HepG2 (cell line): ENCODE results near the gene ZFHX3. TPM values are rescaled to one million over a fixed set of nuclear protein-coding genes. Genes with fewer than 3 reads are reported as not detected.

ENCODE experiments used
- ATAC-seq: fragments of 200-7000 bp; cut with Tn5 transposase; 3 replicates; pipeline ENCODE4 v1.9.1; 2020; ENCODE audit warnings: mild to moderate bottlenecking, moderate library complexity
- BruUV-seq: library from RNA; stranded (reverse); fragments of 400-500 nt; replicated peaks from 2 replicates; lab custom pipeline; 2021; lab: Mats Ljungman, UMichigan
- CTCF ChIA-PET: fragments of 300-600 bp; formaldehyde crosslinking; extraction: SDS; loops from one replicate; lab custom pipeline; 2021; ENCODE audit warnings: low total read pairs, inconsistent platforms, low intra/inter-chr PET ratio; lab: Yijun Ruan, JAX
- POLR2A ChIA-PET: fragments of 350-600 bp; sonication (Branson Sonifier 250); formaldehyde crosslinking; loops from one replicate; lab custom pipeline; 2020; ENCODE audit warnings: antibody characterized with exemption, inconsistent platforms; lab: Yijun Ruan, JAX
- DNase-seq: peaks from one replicate; pipeline ENCODE4 v3.0.0-alpha.2; 2015; ENCODE audit warnings: low spot score
- FAIRE-seq: peaks from 3 replicates; lab custom pipeline; 2011; peaks lifted over from hg19 to GRCh38; lab: Jason Lieb, UNC
- H2AFZ ChIP-seq: one replicate; pipeline ENCODE4 v1.6.1; 2011; ENCODE audit warnings: low read length, inconsistent platforms
- H3K27ac ChIP-seq: fragments of 300-600 bp; 3 replicates; pipeline ENCODE4 v1.8.0; 2011; ENCODE audit warnings: mixed run types, mild to moderate bottlenecking, mixed read lengths, low read length, inconsistent platforms; ENCODE audit not compliant: insufficient read depth; ENCODE audit errors: extremely low read length
- H3K27me3 ChIP-seq, 2 experiments: fragments of 200-600 bp in 1 of 2; 2 replicates in 1 of 2; 3 replicates in 1 of 2; pipeline versions ENCODE4 v1.6.0 to v1.8.0; 2011; ENCODE audit warnings: low read length in 2 of 2, mild to moderate bottlenecking in 2 of 2, moderate library complexity in 2 of 2, inconsistent platforms in 1 of 2; ENCODE audit not compliant: insufficient read depth in 2 of 2, control insufficient read depth in 1 of 2
- H3K36me3 ChIP-seq, 2 experiments: fragments of 200-600 bp in 1 of 2; replicated peaks in 1 of 2; 2 replicates in 1 of 2; 3 replicates in 1 of 2; pipeline versions ENCODE4 v1.5.1 to v1.8.0; 2011; ENCODE audit warnings: low read length in 2 of 2, inconsistent platforms in 1 of 2; ENCODE audit not compliant: insufficient read depth in 2 of 2, control insufficient read depth in 1 of 2
- H3K4me1 ChIP-seq: 2 replicates; pipeline ENCODE4 v1.5.1; 2012; ENCODE audit warnings: low read length, inconsistent platforms; ENCODE audit not compliant: insufficient read depth
- H3K4me2 ChIP-seq: 2 replicates; pipeline ENCODE4 v1.6.0; 2011; ENCODE audit warnings: low read depth, low read length, inconsistent platforms
- H3K4me3 ChIP-seq, 3 experiments: fragments of 200-600 bp in 1 of 3; sonication (generic), shearing (Covaris generic) in 1 of 3; replicated peaks in 1 of 3; 2 replicates each; pipeline ENCODE4 v1.5.1; 2011 to 2016; ENCODE audit warnings: low read length in 3 of 3, inconsistent platforms in 2 of 3, low read depth in 2 of 3, mild to moderate bottlenecking in 2 of 3, control low read depth in 1 of 3, mixed read lengths in 1 of 3; ENCODE audit not compliant: insufficient read depth in 1 of 3
- H3K79me2 ChIP-seq: one replicate; pipeline ENCODE4 v1.6.1; 2011; ENCODE audit warnings: low read length, inconsistent platforms; ENCODE audit not compliant: insufficient read depth
- H3K9ac ChIP-seq: 2 replicates; pipeline ENCODE4 v1.6.0; 2011; ENCODE audit warnings: mild to moderate bottlenecking, low read depth, low read length, inconsistent platforms; ENCODE audit not compliant: insufficient read depth
- H3K9me3 ChIP-seq: 2 replicates; pipeline ENCODE4 v1.5.1; 2012; ENCODE audit warnings: mild to moderate bottlenecking, low read length
- H4K20me1 ChIP-seq: 2 replicates; pipeline ENCODE4 v1.6.0; 2011; ENCODE audit warnings: inconsistent platforms, mild to moderate bottlenecking, low read length, moderate library complexity; ENCODE audit not compliant: insufficient read depth
- HNF4A ChIP-seq: sonication (generic); formaldehyde crosslinking; IDR thresholded peaks from 2 replicates; pipeline ENCODE4 v1.4.0; 2020; ENCODE audit warnings: missing genetic modification reagents
- HNF4G ChIP-seq, 2 experiments: sonication (generic) in 1 of 2; formaldehyde crosslinking in 1 of 2; IDR thresholded peaks; 2 replicates each; pipeline versions ENCODE4 v1.4.0 to v1.6.1; 2011 to 2020; ENCODE audit warnings: borderline replicate concordance in 2 of 2, low read depth in 2 of 2, mild to moderate bottlenecking in 2 of 2, low read length in 1 of 2, missing genetic modification reagents in 1 of 2, moderate library complexity in 1 of 2
- IRX3 ChIP-seq: sonication (generic); formaldehyde crosslinking; IDR thresholded peaks from 2 replicates; pipeline ENCODE4 v1.8.1; 2023; ENCODE audit warnings: mild to moderate bottlenecking, low read depth, missing genetic modification reagents, borderline replicate concordance
- KDM3A ChIP-seq: IDR thresholded peaks from 2 replicates; pipeline ENCODE4 v1.6.1; 2018; ENCODE audit warnings: low read depth, missing compliant biosample characterization
- NR2C2 ChIP-seq: sonication (generic); formaldehyde crosslinking; IDR thresholded peaks from 2 replicates; pipeline ENCODE4 v1.4.0; 2020; ENCODE audit warnings: missing genetic modification reagents, mild to moderate bottlenecking, moderate library complexity, borderline replicate concordance
- RBM22 ChIP-seq: fragments of 200-400 bp; formaldehyde crosslinking; optimal IDR thresholded peaks from 2 replicates; pipeline ENCODE3; 2017; ENCODE audit warnings: mild to moderate bottlenecking, low read length, moderate library complexity
- SOX6 ChIP-seq, 2 experiments: fragments of 450-650 bp in 1 of 2; sonication (generic) in 1 of 2; formaldehyde crosslinking in 1 of 2; IDR thresholded peaks; 2 replicates each; pipeline versions ENCODE4 v1.4.0 to v1.6.1; 2017 to 2020; ENCODE audit warnings: antibody characterized with exemption in 1 of 2, mild to moderate bottlenecking in 1 of 2, missing genetic modification reagents in 1 of 2
- TOPORS ChIP-seq: sonication (generic); formaldehyde crosslinking; IDR thresholded peaks from 2 replicates; pipeline ENCODE4 v1.8.0; 2023; ENCODE audit warnings: mild to moderate bottlenecking, missing genetic modification reagents
- U2AF1 ChIP-seq: fragments of 200-400 bp; formaldehyde crosslinking; optimal IDR thresholded peaks from 2 replicates; pipeline ENCODE3; 2017; ENCODE audit warnings: mild to moderate bottlenecking, low read depth, low read length
- ZEB1 ChIP-seq: IDR thresholded peaks from 2 replicates; pipeline ENCODE4 v1.6.1; 2012; ENCODE audit warnings: mild to moderate bottlenecking, low read depth, inconsistent platforms; ENCODE audit not compliant: insufficient replicate concordance
- ZNF343 ChIP-seq: sonication (generic); formaldehyde crosslinking; IDR thresholded peaks from 2 replicates; pipeline ENCODE4 v1.4.0; 2020; ENCODE audit warnings: mild to moderate bottlenecking, missing genetic modification reagents
- ZNF546 ChIP-seq: sonication (generic); formaldehyde crosslinking; conservative IDR thresholded peaks from 2 replicates; pipeline ENCODE4 v1.8.1; 2023; ENCODE audit warnings: mild to moderate bottlenecking, missing genetic modification reagents
- ZNF879 ChIP-seq: sonication (generic); formaldehyde crosslinking; IDR thresholded peaks from 2 replicates; pipeline ENCODE4 v1.8.1; 2023; ENCODE audit warnings: missing genetic modification reagents
- WGBS: methylation state at CpG from one replicate; pipeline ENCODE4 v1.1.6; 2017; ENCODE audit warnings: low lambda C conversion rate; 5-methylcytosine and 5-hydroxymethylcytosine counted together
- in situ Hi-C: cut with HindIII; loops from 2 replicates; pipeline ENCODE4 v1.10.0; 2017; ENCODE audit warnings: low pct_unique_long_range_greater_than_20kb; ENCODE audit not compliant: extremely low pct_ligation_motif_present
- intact Hi-C: fragments of 100-400 bp; cut with micrococcal nuclease; formaldehyde crosslinking; loops from one replicate; pipeline ENCODE4 v1.10.0; 2022; ENCODE audit not compliant: unreplicated experiment
- polyA plus RNA-seq, 8 experiments: library from polyadenylated mRNA; depleted of rRNA in 3 of 8; stranded (reverse) in 7 of 8; unstranded in 1 of 8; fragments of >200 nt; fragmentation: Illumina TruSeq in 4 of 8; extraction: Trizol in 4 of 8; gene quantifications; 2 replicates each; pipeline versions ENCODE4 v1.2.1 to v1.2.3, GENCODE V29; 2011 to 2016; ENCODE audit warnings: low read depth in 4 of 8, missing spikeins in 1 of 8, mixed read lengths in 1 of 8; ENCODE audit not compliant: insufficient read depth in 1 of 8
- total RNA-seq, 5 experiments: library from RNA; depleted of rRNA; stranded (reverse); fragments of >200 nt; fragmentation: Illumina TruSeq; extraction: Trizol; gene quantifications; 2 replicates each; pipeline ENCODE4 v1.2.3, GENCODE V29; 2016; ENCODE audit warnings: low read depth in 1 of 5
- TF ChIP-seq, protein P1 (sequence below): sonication (generic); formaldehyde crosslinking; IDR thresholded peaks from 2 replicates; pipeline ENCODE4 v1.4.0; 2020; ENCODE audit warnings: missing genetic modification reagents, borderline replicate concordance
- TF ChIP-seq, protein P2 (sequence below): IDR thresholded peaks from 2 replicates; pipeline ENCODE4 v1.6.1; 2012; ENCODE audit warnings: low read depth, low read length, improper control_type of control experiment
- TF ChIP-seq, protein P3 (sequence below): IDR thresholded peaks from 2 replicates; pipeline ENCODE4 v1.6.1; 2012; ENCODE audit warnings: inconsistent platforms

ZFHX3 gene
- total and polyA plus RNA-seq, 2 of the 13 experiments (the other 11 are each of a cell fraction or from before 2014, with no cell fraction given): 5.0 to 6.0 TPM

DNA sequence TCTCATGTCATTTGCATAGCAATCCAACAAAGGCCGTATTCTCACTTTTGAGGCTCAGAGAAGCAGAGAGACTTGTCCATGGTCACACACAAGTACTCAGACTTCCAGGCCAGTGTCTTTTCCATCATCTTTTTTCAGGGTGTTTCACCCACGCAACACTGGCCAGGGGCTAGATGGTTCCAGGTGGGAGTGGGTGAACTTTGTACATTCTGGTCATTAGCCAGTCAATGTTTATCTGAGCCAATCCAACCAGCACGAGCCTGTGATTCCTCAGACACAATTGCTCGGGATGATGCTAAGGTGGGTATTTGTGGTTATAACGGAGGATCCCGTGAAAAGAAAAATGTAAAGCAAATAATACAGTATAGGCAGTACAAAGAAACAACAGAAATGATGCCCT, 56.3 kb downstream of the ZFHX3 start:
- Histone ChIP-seq H4K20me1 (peaks cover 34% of the 10 kb centered on the region; the same call in 1 of the 2 replicates), H3K36me3 (peaks cover under 1 to 1% of the 10 kb centered on the region in 2 experiments; a peak in 2 of 5 replicates), H3K9ac (no peak overlapping the region), H3K4me2 (no peak overlapping the region), H2AFZ (no peak overlapping the region), H3K4me1 (peaks cover 84% of the 10 kb centered on the region), H3K27ac (no peak overlapping the region), H3K27me3 (no peaks in the 10 kb centered on the region), H3K4me3 (no peak overlapping the region), H3K79me2 (peaks cover 93% of the 10 kb centered on the region), H3K9me3 (no peaks in the 10 kb centered on the region)
- DNase-seq (no peak), ATAC-seq (no peak), FAIRE-seq (no peak)
- POLR2A ChIA-PET: no interaction called here
- BruUV-seq: no TSS peak
- in situ Hi-C loops: no loop called here
- TF ChIP-seq HNF4A (CRISPR knock-in tag) (peak; percentile 45), ZEB1 (no peak), ZNF343 (CRISPR knock-in tag) (no peak), HNF4G (IDR thresholded peaks at IDR 0.05; ENCODE audit: borderline replicate concordance, low read depth, low read length) (0 out of 2 replicates have a peak, but pooled peaks have one; percentile 10), HNF4G (CRISPR knock-in tag; IDR thresholded peaks at IDR 0.05; ENCODE audit: borderline replicate concordance, low read depth) (no peak), SOX6 (IDR thresholded peaks at IDR 0.05) (no peak), SOX6 (CRISPR knock-in tag; IDR thresholded peaks at IDR 0.05) (no peak), NR2C2 (CRISPR knock-in tag) (no peak)
- CTCF ChIA-PET: no interaction called here
- WGBS: 81% methylated on average over 6 of the region's 6 CpGs
- intact Hi-C loops: no loop called here

DNA sequence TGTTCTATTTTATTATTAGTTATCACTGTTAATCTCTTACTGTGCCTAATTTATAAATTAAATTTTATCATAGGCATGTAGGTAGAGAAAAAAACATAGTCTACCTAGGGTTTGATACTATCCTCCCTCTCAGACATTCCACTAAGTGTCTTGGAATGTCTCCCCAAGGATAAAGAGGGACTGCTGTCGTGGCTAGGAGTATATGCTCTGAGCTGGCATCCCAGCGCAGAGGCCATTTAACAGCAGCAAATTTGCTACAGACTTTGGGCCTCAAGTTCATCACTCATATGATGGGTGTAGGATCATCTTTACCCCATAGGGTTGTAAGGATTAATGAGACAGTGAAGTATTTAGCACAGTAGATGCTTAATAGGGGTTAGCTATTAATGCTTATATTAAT, 56.7 kb downstream of the ZFHX3 start:
- FAIRE-seq (no peak), ATAC-seq (no peak), DNase-seq (no peak)
- Histone ChIP-seq H3K27me3 (no peaks in the 10 kb centered on the region), H3K4me1 (peaks cover 80% of the 10 kb centered on the region), H3K36me3 (peaks cover 1 to 3% of the 10 kb centered on the region in 2 experiments; a peak in 2 of 5 replicates), H3K9ac (no peak overlapping the region), H3K9me3 (no peaks in the 10 kb centered on the region), H3K79me2 (peaks cover 90% of the 10 kb centered on the region), H4K20me1 (peaks cover 31% of the 10 kb centered on the region; the same call in 1 of the 2 replicates), H3K4me3 (no peak overlapping the region), H3K4me2 (no peak overlapping the region), H3K27ac (no peak overlapping the region), H2AFZ (no peak overlapping the region)
- in situ Hi-C loops: no loop called here
- 100% methylated on average over 1 of the region's 2 CpGs for WGBS
- no TSS peak for BruUV-seq
- intact Hi-C loops: no loop called here
- POLR2A ChIA-PET: no interaction called here
- CTCF ChIA-PET: no interaction called here
- TF ChIP-seq TOPORS (CRISPR knock-in tag) (no peak), ZNF546 (CRISPR knock-in tag) (no peak), ZNF879 (no peak), IRX3 (CRISPR knock-in tag) (no peak), RBM22 (no peak), KDM3A (CRISPR knock-in tag) (no peak), U2AF1 (no peak)
- TF ChIP-seq, protein P1, sequence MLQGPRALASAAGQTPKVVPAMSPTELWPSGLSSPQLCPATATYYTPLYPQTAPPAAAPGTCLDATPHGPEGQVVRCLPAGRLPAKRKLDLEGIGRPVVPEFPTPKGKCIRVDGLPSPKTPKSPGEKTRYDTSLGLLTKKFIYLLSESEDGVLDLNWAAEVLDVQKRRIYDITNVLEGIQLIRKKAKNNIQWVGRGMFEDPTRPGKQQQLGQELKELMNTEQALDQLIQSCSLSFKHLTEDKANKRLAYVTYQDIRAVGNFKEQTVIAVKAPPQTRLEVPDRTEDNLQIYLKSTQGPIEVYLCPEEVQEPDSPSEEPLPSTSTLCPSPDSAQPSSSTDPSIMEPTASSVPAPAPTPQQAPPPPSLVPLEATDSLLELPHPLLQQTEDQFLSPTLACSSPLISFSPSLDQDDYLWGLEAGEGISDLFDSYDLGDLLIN: no peak
- TF ChIP-seq, protein P2, sequence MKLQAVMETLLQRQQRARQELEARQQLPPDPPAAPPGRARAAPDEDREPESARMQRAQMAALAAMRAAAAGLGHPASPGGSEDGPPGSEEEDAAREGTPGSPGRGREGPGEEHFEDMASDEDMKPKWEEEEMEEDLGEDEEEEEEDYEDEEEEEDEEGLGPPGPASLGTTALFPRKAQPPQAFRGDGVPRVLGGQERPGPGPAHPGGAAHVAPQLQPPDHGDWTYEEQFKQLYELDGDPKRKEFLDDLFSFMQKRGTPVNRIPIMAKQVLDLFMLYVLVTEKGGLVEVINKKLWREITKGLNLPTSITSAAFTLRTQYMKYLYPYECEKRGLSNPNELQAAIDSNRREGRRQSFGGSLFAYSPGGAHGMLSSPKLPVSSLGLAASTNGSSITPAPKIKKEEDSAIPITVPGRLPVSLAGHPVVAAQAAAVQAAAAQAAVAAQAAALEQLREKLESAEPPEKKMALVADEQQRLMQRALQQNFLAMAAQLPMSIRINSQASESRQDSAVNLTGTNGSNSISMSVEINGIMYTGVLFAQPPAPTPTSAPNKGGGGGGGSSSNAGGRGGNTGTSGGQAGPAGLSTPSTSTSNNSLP: no peak
- TF ChIP-seq, protein P3, sequence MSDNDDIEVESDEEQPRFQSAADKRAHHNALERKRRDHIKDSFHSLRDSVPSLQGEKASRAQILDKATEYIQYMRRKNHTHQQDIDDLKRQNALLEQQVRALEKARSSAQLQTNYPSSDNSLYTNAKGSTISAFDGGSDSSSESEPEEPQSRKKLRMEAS: no peak
